ENCODE results near the gene RAP2A. TPM values are rescaled to one million over a fixed set of nuclear protein-coding genes. Genes with fewer than 3 reads are reported as not detected.

RAP2A gene
- total RNA-seq, 2 experiments from 2014 or later = 9.2 to 15.4 TPM

GRCh38 chr13:97492257-97492656, 58.3 kb downstream of the RAP2A start:
- no TSS peak for BruUV-seq (replicated peaks)
- no peak for TF ChIP-seq EZH2phosphoT487 (IDR thresholded peaks at IDR 0.05; ENCODE audit: borderline replicate concordance, low read depth, low read length)
- TF ChIP-seq CTCF (conservative IDR thresholded peaks at IDR 0.05; ENCODE audit: low read length) = no peak
- CTCF ChIA-PET (ENCODE audit: unreplicated experiment) = no interaction called here
- Histone ChIP-seq H3K36me3 (ENCODE audit: insufficient read depth, low read length) (no peaks in the 10 kb centered on the region), H3K79me2 (ENCODE audit: insufficient read depth, low read depth, low read length) (no peaks in the 10 kb centered on the region), H3K9me3 (ENCODE audit: low read length) (no peaks in the 10 kb centered on the region), H4K20me1 (ENCODE audit: insufficient read depth, low read length) (no peaks in the 10 kb centered on the region), H2AFZ (ENCODE audit: low read length) (no peak overlapping the region), H3K4me1 (ENCODE audit: insufficient read depth, low read length, poor library complexity, severe bottlenecking) (no peaks in the 10 kb centered on the region), H3K9me2 (ENCODE audit: insufficient read depth, low read length) (no peaks in the 10 kb centered on the region), H3K4me2 (ENCODE audit: low read length) (no peak overlapping the region), H3K27ac (ENCODE audit: low read depth, low read length, poor library complexity, severe bottlenecking) (no peak overlapping the region), H3K4me3 (ENCODE audit: low read depth, low read length, poor library complexity, severe bottlenecking) (no peak overlapping the region)
- no peak for DNase-seq (ENCODE audit: low spot score)
- intact Hi-C loops (cut with micrococcal nuclease; ENCODE audit: unreplicated experiment) = no loop called here
- POLR2A ChIA-PET = no interaction called here

GRCh38 chr13:97492684-97493371, 58.9 kb downstream of the RAP2A start:
- no TSS peak for BruUV-seq (replicated peaks)
- Histone ChIP-seq H3K9me2 (ENCODE audit: insufficient read depth, low read length) (no peaks in the 10 kb centered on the region), H3K4me1 (ENCODE audit: insufficient read depth, low read length, poor library complexity, severe bottlenecking) (no peaks in the 10 kb centered on the region), H3K27ac (ENCODE audit: low read depth, low read length, poor library complexity, severe bottlenecking) (no peak overlapping the region), H3K4me3 (ENCODE audit: low read depth, low read length, poor library complexity, severe bottlenecking) (no peak overlapping the region), H3K79me2 (ENCODE audit: insufficient read depth, low read depth, low read length) (no peaks in the 10 kb centered on the region), H2AFZ (ENCODE audit: low read length) (no peak overlapping the region), H3K4me2 (ENCODE audit: low read length) (no peak overlapping the region), H4K20me1 (ENCODE audit: insufficient read depth, low read length) (no peaks in the 10 kb centered on the region), H3K36me3 (ENCODE audit: insufficient read depth, low read length) (no peaks in the 10 kb centered on the region), H3K9me3 (ENCODE audit: low read length) (no peaks in the 10 kb centered on the region)
- CTCF ChIA-PET (ENCODE audit: unreplicated experiment) = no interaction called here
- TF ChIP-seq CTCF (conservative IDR thresholded peaks at IDR 0.05; ENCODE audit: low read length) = no peak
- no peak for DNase-seq (ENCODE audit: low spot score)
- intact Hi-C loops (cut with micrococcal nuclease; ENCODE audit: unreplicated experiment) = no loop called here
- POLR2A ChIA-PET = no interaction called here

- no peaks in the 10 kb centered on the region for H3K4me1 ChIP-seq (ENCODE audit: insufficient read depth, low read length, poor library complexity, severe bottlenecking)
- H3K9me3 ChIP-seq (ENCODE audit: low read length) = no peaks in the 10 kb centered on the region
- H3K27ac ChIP-seq (ENCODE audit: low read depth, low read length, poor library complexity, severe bottlenecking) = no peak overlapping the region
- no peak overlapping the region for H3K4me2 ChIP-seq (ENCODE audit: low read length)
- DNase-seq (ENCODE audit: low spot score) = no peak
- no peak overlapping the region for H2AFZ ChIP-seq (ENCODE audit: low read length)
- intact Hi-C loops (cut with micrococcal nuclease; ENCODE audit: unreplicated experiment) = no loop called here
- POLR2A ChIA-PET = no interaction called here
- H3K79me2 ChIP-seq (ENCODE audit: insufficient read depth, low read depth, low read length) = no peaks in the 10 kb centered on the region
- no peaks in the 10 kb centered on the region for H3K36me3 ChIP-seq (ENCODE audit: insufficient read depth, low read length)
- CTCF ChIA-PET (ENCODE audit: unreplicated experiment) = no interaction called here
- no peak for TF ChIP-seq CTCF (conservative IDR thresholded peaks at IDR 0.05; ENCODE audit: low read length)
- no peak for TF ChIP-seq EZH2phosphoT487 (IDR thresholded peaks at IDR 0.05; ENCODE audit: borderline replicate concordance, low read depth, low read length)
- no TSS peak for BruUV-seq (replicated peaks)
- no peak overlapping the region for H3K4me3 ChIP-seq (ENCODE audit: low read depth, low read length, poor library complexity, severe bottlenecking)
- H3K9me2 ChIP-seq (ENCODE audit: insufficient read depth, low read length) = no peaks in the 10 kb centered on the region
- H4K20me1 ChIP-seq (ENCODE audit: insufficient read depth, low read length) = no peaks in the 10 kb centered on the region
Observed at GRCh38 chr13:97493456-97493855, 59.5 kb downstream of the RAP2A start.

All from OCI-LY7 (cell line).